OCI-LY7 (cell line): ENCODE results near the gene CLMP. TPM values are rescaled to one million over a fixed set of nuclear protein-coding genes. Genes with fewer than 3 reads are reported as not detected.

Experiments used
- BruUV-seq: library from RNA; stranded (reverse); fragments of 400-500 nt; replicated peaks from 2 replicates; lab custom pipeline; 2021; lab: Mats Ljungman, UMichigan
- CTCF ChIA-PET: fragments of 300-600 bp; sonication (Branson Sonifier 250); formaldehyde crosslinking; loops from one replicate; lab custom pipeline; 2022; ENCODE audit warnings: antibody characterized with exemption; ENCODE audit not compliant: unreplicated experiment; lab: Charles Lee
- POLR2A ChIA-PET: fragments of 300-600 bp; sonication (Branson Sonifier 250); formaldehyde crosslinking; loops from one replicate; lab custom pipeline; 2022; ENCODE audit warnings: antibody characterized with exemption; lab: Charles Lee
- DNase-seq: peaks from one replicate; pipeline ENCODE4 v3.0.0-alpha.2; 2015; ENCODE audit warnings: low spot score
- H2AFZ ChIP-seq: fragments of 200-600 bp; sonication (generic), shearing (Covaris generic); 2 replicates; pipeline ENCODE4 v1.6.1; 2014; ENCODE audit warnings: mild to moderate bottlenecking, antibody characterized with exemption, low read length, moderate library complexity
- H3K27ac ChIP-seq: fragments of 200-600 bp; sonication (generic); 2 replicates; pipeline ENCODE4 v1.5.1; 2014; ENCODE audit warnings: mixed run types, low read depth, mild to moderate bottlenecking, moderate library complexity, low read length, inconsistent platforms; ENCODE audit not compliant: poor library complexity, severe bottlenecking
- H3K36me3 ChIP-seq: fragments of 200-600 bp; sonication (generic); 2 replicates; pipeline ENCODE4 v1.6.1; 2014; ENCODE audit warnings: mild to moderate bottlenecking, antibody characterized with exemption, low read length, moderate library complexity, mixed read lengths; ENCODE audit not compliant: insufficient read depth
- H3K4me1 ChIP-seq: fragments of 200-600 bp; sonication (generic); 2 replicates; pipeline ENCODE4 v1.5.1; 2014; ENCODE audit warnings: mild to moderate bottlenecking, low read length; ENCODE audit not compliant: insufficient read depth, poor library complexity, severe bottlenecking
- H3K4me2 ChIP-seq: fragments of 200-600 bp; sonication (generic); 2 replicates; pipeline ENCODE4 v1.6.1; 2014; ENCODE audit warnings: mild to moderate bottlenecking, low read length
- H3K4me3 ChIP-seq: fragments of 200-600 bp; sonication (generic); 2 replicates; pipeline ENCODE4 v1.5.1; 2014; ENCODE audit warnings: mild to moderate bottlenecking, low read depth, low read length; ENCODE audit not compliant: poor library complexity, severe bottlenecking
- H3K79me2 ChIP-seq: fragments of 200-600 bp; sonication (generic); 2 replicates; pipeline ENCODE4 v1.6.1; 2016; ENCODE audit warnings: low read depth, mild to moderate bottlenecking, low read length, moderate library complexity, mixed read lengths; ENCODE audit not compliant: insufficient read depth
- H3K9me2 ChIP-seq: fragments of 200-600 bp; sonication (generic); 2 replicates; pipeline ENCODE4 v1.6.1; 2016; ENCODE audit warnings: mild to moderate bottlenecking, low read length, mixed read lengths; ENCODE audit not compliant: insufficient read depth
- H3K9me3 ChIP-seq: fragments of 200-600 bp; sonication (generic); 2 replicates; pipeline ENCODE4 v1.6.1; 2014; ENCODE audit warnings: mild to moderate bottlenecking, mixed run types, low read length, mixed read lengths
- H4K20me1 ChIP-seq: fragments of 200-600 bp; sonication (generic); 2 replicates; pipeline ENCODE4 v1.6.1; 2014; ENCODE audit warnings: mild to moderate bottlenecking, antibody characterized with exemption, low read length, moderate library complexity, mixed read lengths; ENCODE audit not compliant: insufficient read depth
- CTCF ChIP-seq: fragments of 200-600 bp; sonication (generic); conservative IDR thresholded peaks from 2 replicates; pipeline ENCODE4 v1.5.1; 2014; ENCODE audit warnings: mild to moderate bottlenecking, antibody characterized with exemption, low read length, moderate library complexity, mixed read lengths
- EZH2phosphoT487 ChIP-seq: fragments of 200-600 bp; sonication (generic); IDR thresholded peaks from 2 replicates; pipeline ENCODE4 v1.6.1; 2018; ENCODE audit warnings: low read depth, borderline replicate concordance, mild to moderate bottlenecking, mixed run types, antibody characterized with exemption, low read length, moderate library complexity, mixed read lengths
- intact Hi-C: fragments of 100-400 bp; cut with micrococcal nuclease; formaldehyde crosslinking; loops from one replicate; pipeline ENCODE4 v1.10.0; 2022; ENCODE audit not compliant: unreplicated experiment
- total RNA-seq, 2 experiments: library from RNA; depleted of rRNA in 1 of 2; stranded (reverse); fragments of >200 nt in 1 of 2; shearing (Covaris generic) in 1 of 2; gene quantifications; 2 replicates each; pipeline ENCODE4 v1.2.3, GENCODE V29; 2014 to 2022

CLMP gene
- total RNA-seq, 2 experiments from 2014 or later, result not detected

GRCh38 chr11:123033895-123034294 is 161.2 kb downstream of the CLMP start:
- POLR2A ChIA-PET, result no interaction called here
- H4K20me1 ChIP-seq, result no peaks in the 10 kb centered on the region
- BruUV-seq, result no TSS peak
- H2AFZ ChIP-seq, result no peak overlapping the region
- CTCF ChIA-PET, result no interaction called here
- no peaks in the 10 kb centered on the region for H3K9me2 ChIP-seq
- H3K36me3 ChIP-seq, result no peaks in the 10 kb centered on the region
- no peaks in the 10 kb centered on the region for H3K4me1 ChIP-seq
- no peak overlapping the region for H3K27ac ChIP-seq
- H3K4me2 ChIP-seq, result no peak overlapping the region
- DNase-seq, result no peak
- no peaks in the 10 kb centered on the region for H3K9me3 ChIP-seq
- no peak for TF ChIP-seq EZH2phosphoT487
- no peak for TF ChIP-seq CTCF
- no peaks in the 10 kb centered on the region for H3K79me2 ChIP-seq
- intact Hi-C loops, result no loop called here
- no peak overlapping the region for H3K4me3 ChIP-seq

- POLR2A ChIA-PET, result no interaction called here
- H3K36me3 ChIP-seq, result no peaks in the 10 kb centered on the region
- H3K9me2 ChIP-seq, result no peaks in the 10 kb centered on the region
- H4K20me1 ChIP-seq, result no peaks in the 10 kb centered on the region
- BruUV-seq, result no TSS peak
- H3K4me2 ChIP-seq, result no peak overlapping the region
- DNase-seq, result no peak
- H3K79me2 ChIP-seq, result no peaks in the 10 kb centered on the region
- no peaks in the 10 kb centered on the region for H3K9me3 ChIP-seq
- no peak overlapping the region for H3K27ac ChIP-seq
- TF ChIP-seq CTCF (no peak), EZH2phosphoT487 (no peak)
- no peak overlapping the region for H3K4me3 ChIP-seq
- intact Hi-C loops, result no loop called here
- no peak overlapping the region for H2AFZ ChIP-seq
- CTCF ChIA-PET, result no interaction called here
- H3K4me1 ChIP-seq, result no peaks in the 10 kb centered on the region
These were observed 164.5 kb downstream of the CLMP start for GRCh38 chr11:123030517-123030916.

GRCh38 chr11:123020968-123021367 is 174.1 kb downstream of the CLMP start:
- no peaks in the 10 kb centered on the region for H3K4me1 ChIP-seq
- no peak overlapping the region for H3K27ac ChIP-seq
- no peaks in the 10 kb centered on the region for H4K20me1 ChIP-seq
- no peaks in the 10 kb centered on the region for H3K79me2 ChIP-seq
- H3K4me2 ChIP-seq, result no peak overlapping the region
- no peaks in the 10 kb centered on the region for H3K9me2 ChIP-seq
- TF ChIP-seq CTCF (peak; percentile 79), EZH2phosphoT487 (no peak)
- POLR2A ChIA-PET, result no interaction called here
- CTCF ChIA-PET, result interaction anchor here (0.6 to 1.0 kb wide), 2 partner anchors 158 to 159 kb away, joined by 3 read pairs; no protein-coding TSS in a partner anchor
- no peaks in the 10 kb centered on the region for H3K36me3 ChIP-seq
- intact Hi-C loops, result loop anchor here (5.0 to 10.0 kb wide), 3 partner anchors 109 to 436 kb away; no protein-coding TSS in a partner anchor
- peak; percentile 62 for DNase-seq
- no peak overlapping the region for H2AFZ ChIP-seq
- BruUV-seq, result no TSS peak
- no peaks in the 10 kb centered on the region for H3K9me3 ChIP-seq
- H3K4me3 ChIP-seq, result no peak overlapping the region
